Natural killer cell treated with Interleukin-12 subunit alpha and Interleukin-12 subunit beta and Interleukin-15 and Interleukin-18, amount 100 ng/mL, for 72 hours (primary cell): ENCODE data around the gene PLXNB2. TPM values are rescaled to one million over a fixed set of nuclear protein-coding genes. Genes with fewer than 3 reads are reported as not detected.
"Not testable (repeated sequence)": the region's sequence is repeated elsewhere in the genome, so short reads cannot be mapped to it uniquely, and the experiment has no call there.

Experiments
- ATAC-seq, 2 donors: fragments of 150-1000 bp; cut with Tn5 transposase in 1 of 2; sonication (Bioruptor Pico), chemical (Tn5 transposase) in 1 of 2; 2 replicates each; pipeline ENCODE4 v1.10.0; 2021
- DNase-seq: peaks from one replicate; pipeline ENCODE4 v3.0.0; 2022; ENCODE audit warnings: low spot score
- H3K27ac Mint-ChIP-seq, 2 donors: 1 replicate in 1 of 2; 2 replicates in 1 of 2; pipeline ENCODE4 v1.8.0; 2022; ENCODE audit warnings: mixed read lengths in 2 of 2, mild to moderate bottlenecking in 1 of 2, moderate library complexity in 1 of 2
- H3K27me3 Mint-ChIP-seq, 2 donors: 1 replicate in 1 of 2; 2 replicates in 1 of 2; pipeline ENCODE4 v1.8.0; 2022; ENCODE audit warnings: mixed read lengths in 2 of 2
- H3K36me3 Mint-ChIP-seq: one replicate; pipeline ENCODE4 v1.8.0; 2022; ENCODE audit warnings: mixed read lengths
- H3K4me1 Mint-ChIP-seq, 2 donors: 1 replicate in 1 of 2; 2 replicates in 1 of 2; pipeline ENCODE4 v1.8.0; 2022; ENCODE audit warnings: low read depth in 2 of 2, mixed read lengths in 2 of 2, mild to moderate bottlenecking in 1 of 2
- H3K4me3 Mint-ChIP-seq: one replicate; pipeline ENCODE4 v1.8.0; 2022; ENCODE audit warnings: mixed read lengths
- H3K9me3 Mint-ChIP-seq: 2 replicates; pipeline ENCODE4 v1.8.0; 2022; ENCODE audit warnings: mixed read lengths
- total RNA-seq, 2 donors: library from RNA; stranded (reverse); gene quantifications; one replicate each; pipeline ENCODE4 v1.2.3, GENCODE V29; 2022

The PLXNB2 gene
- total RNA-seq, 2 donors from 2014 or later = 4.4 to 5.5 TPM

GRCh38 chr22:50337262-50338041 lies 30.0 kb upstream of the PLXNB2 start:
- DNase-seq = no peak
- no peak overlapping the region for H3K27ac Mint-ChIP-seq
- H3K36me3 Mint-ChIP-seq = no peaks in the 10 kb centered on the region
- no peak for ATAC-seq
- no peaks in the 10 kb centered on the region for H3K9me3 Mint-ChIP-seq
- peaks cover 0 to 6% of the 10 kb centered on the region in 2 donors for H3K4me1 Mint-ChIP-seq
- H3K27me3 Mint-ChIP-seq = no peaks in the 10 kb centered on the region
- no peak overlapping the region for H3K4me3 Mint-ChIP-seq

GRCh38 chr22:50334433-50334832 lies 27.0 kb upstream of the PLXNB2 start:
- H3K27me3 Mint-ChIP-seq, H3K36me3 Mint-ChIP-seq: not testable (repeated sequence)

GRCh38 chr22:50329236-50329635 lies 21.8 kb upstream of the PLXNB2 start:
- ATAC-seq (no peak), DNase-seq (no peak)
- no peaks in the 10 kb centered on the region for H3K36me3 Mint-ChIP-seq
- H3K27me3 Mint-ChIP-seq = no peaks in the 10 kb centered on the region
- H3K4me1 Mint-ChIP-seq = peaks cover 7 to 11% of the 10 kb centered on the region in 2 donors
- H3K4me3 Mint-ChIP-seq = no peak overlapping the region
- no peak overlapping the region for H3K27ac Mint-ChIP-seq
- no peaks in the 10 kb centered on the region for H3K9me3 Mint-ChIP-seq

More at GRCh38 chr22:50334433-50334832, 27.0 kb upstream of the PLXNB2 start:
- not testable (repeated sequence) for DNase-seq, H3K4me1 Mint-ChIP-seq, H3K9me3 Mint-ChIP-seq, H3K4me3 Mint-ChIP-seq, H3K27ac Mint-ChIP-seq, ATAC-seq

- Mint-ChIP-seq H3K4me3 (peak overlapping the region; percentile 80), H3K36me3 (no peaks in the 10 kb centered on the region), H3K9me3 (no peaks in the 10 kb centered on the region), H3K27ac (peak overlapping the region; percentile 37 to 54), H3K27me3 (no peaks in the 10 kb centered on the region), H3K4me1 (peaks cover 7 to 11% of the 10 kb centered on the region in 2 donors)
- ATAC-seq (no peak), DNase-seq (no peak)
These were observed 20.2 kb upstream of the PLXNB2 start for GRCh38 chr22:50327711-50328019.

- ATAC-seq (peak; percentile 97 to 98), DNase-seq (peak; percentile 87)
- Mint-ChIP-seq H3K4me1 (peaks cover 7 to 11% of the 10 kb centered on the region in 2 donors), H3K27me3 (no peaks in the 10 kb centered on the region), H3K4me3 (peak within 1 kb of the TSS; percentile 80), H3K36me3 (no peaks in the 10 kb centered on the region), H3K27ac (peak within 1 kb of the TSS; percentile 37 to 54), H3K9me3 (no peaks in the 10 kb centered on the region)
These were observed 19.7 kb upstream of the PLXNB2 start, which contains the start of gene DENND6B for GRCh38 chr22:50326956-50327710. TSS of gene DENND6B (minus strand) at chr22:50327012. CDS start at chr22:50326988, 24 bp downstream.

GRCh38 chr22:50326225-50326955 lies 18.9 kb upstream of the PLXNB2 start:
- DNase-seq = no peak
- no peaks in the 10 kb centered on the region for H3K27me3 Mint-ChIP-seq
- no peak for ATAC-seq
- H3K4me1 Mint-ChIP-seq = peaks cover 7 to 11% of the 10 kb centered on the region in 2 donors
- H3K27ac Mint-ChIP-seq = peak overlapping the region; percentile 30 to 48
- H3K9me3 Mint-ChIP-seq = no peaks in the 10 kb centered on the region
- no peaks in the 10 kb centered on the region for H3K36me3 Mint-ChIP-seq
- peak overlapping the region; percentile 73 for H3K4me3 Mint-ChIP-seq

GRCh38 chr22:50325444-50326224 lies 18.2 kb upstream of the PLXNB2 start:
- Mint-ChIP-seq H3K4me1 (peaks cover 7 to 11% of the 10 kb centered on the region in 2 donors), H3K27me3 (no peaks in the 10 kb centered on the region), H3K4me3 (peak overlapping the region; percentile 73), H3K9me3 (no peaks in the 10 kb centered on the region), H3K36me3 (no peaks in the 10 kb centered on the region), H3K27ac (peak overlapping the region; percentile 30 to 48)
- no peak for ATAC-seq
- no peak for DNase-seq

- Mint-ChIP-seq H3K36me3 (no peaks in the 10 kb centered on the region), H3K4me3 (no peak overlapping the region), H3K4me1 (peaks cover 7 to 8% of the 10 kb centered on the region in 2 donors), H3K9me3 (no peaks in the 10 kb centered on the region), H3K27me3 (no peaks in the 10 kb centered on the region), H3K27ac (no peak overlapping the region)
- DNase-seq = no peak
- no peak for ATAC-seq
These were observed 16.5 kb upstream of the PLXNB2 start for GRCh38 chr22:50323900-50324299.

GRCh38 chr22:50322382-50323104 lies 15.1 kb upstream of the PLXNB2 start:
- not testable (repeated sequence) for ATAC-seq, H3K9me3 Mint-ChIP-seq, H3K27ac Mint-ChIP-seq, H3K36me3 Mint-ChIP-seq, H3K4me3 Mint-ChIP-seq, DNase-seq, H3K27me3 Mint-ChIP-seq, H3K4me1 Mint-ChIP-seq

GRCh38 chr22:50320671-50321325 lies 13.4 kb upstream of the PLXNB2 start:
- H3K4me3 Mint-ChIP-seq = no peak overlapping the region
- H3K36me3 Mint-ChIP-seq = no peaks in the 10 kb centered on the region
- peak; percentile 53 for DNase-seq
- no peak overlapping the region for H3K27ac Mint-ChIP-seq
- no peaks in the 10 kb centered on the region for H3K9me3 Mint-ChIP-seq
- H3K27me3 Mint-ChIP-seq = no peaks in the 10 kb centered on the region
- no peak for ATAC-seq
- peaks cover 2% of the 10 kb centered on the region in 2 donors for H3K4me1 Mint-ChIP-seq

- H3K27ac Mint-ChIP-seq = no peak overlapping the region
These were observed 12.7 kb upstream of the PLXNB2 start for GRCh38 chr22:50320116-50320515.

GRCh38 chr22:50319503-50319951 lies 12.1 kb upstream of the PLXNB2 start:
- Mint-ChIP-seq H3K9me3 (no peaks in the 10 kb centered on the region), H3K27ac (no peak overlapping the region), H3K4me1 (peaks cover 2 to 7% of the 10 kb centered on the region in 2 donors), H3K4me3 (no peak overlapping the region), H3K36me3 (no peaks in the 10 kb centered on the region), H3K27me3 (no peaks in the 10 kb centered on the region)
- DNase-seq (peak; percentile 51), ATAC-seq (no peak)

More at GRCh38 chr22:50320116-50320515, 12.7 kb upstream of the PLXNB2 start:
- Mint-ChIP-seq H3K4me1 (peaks cover 0 to 4% of the 10 kb centered on the region in 2 donors), H3K4me3 (no peak overlapping the region), H3K9me3 (no peaks in the 10 kb centered on the region), H3K36me3 (no peaks in the 10 kb centered on the region), H3K27me3 (no peaks in the 10 kb centered on the region)
- DNase-seq (peak; percentile 49), ATAC-seq (no peak)
